ENCODE results near the gene SKIDA1.

SKIDA1 gene

DNA sequence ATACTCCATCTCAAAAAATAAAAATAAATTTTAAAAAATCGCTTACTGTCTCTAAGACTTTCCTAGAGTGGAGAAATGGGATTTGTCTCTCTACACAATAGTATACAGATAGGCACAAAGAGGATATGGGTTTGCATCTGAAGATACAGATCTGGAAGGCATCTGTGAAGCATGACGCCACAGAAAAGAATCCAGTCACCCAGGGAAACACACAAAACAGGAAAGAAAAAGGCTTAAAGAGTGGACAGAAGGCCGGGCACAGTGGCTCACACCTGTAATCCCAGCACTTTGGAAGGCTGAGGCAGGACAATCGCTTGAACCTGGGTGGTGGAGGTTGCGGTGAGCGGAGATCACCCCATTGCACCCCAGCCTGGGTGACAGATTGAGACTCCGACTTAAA lies 61.3 kb downstream of the SKIDA1 start:
- TF ChIP-seq, protein P1, sequence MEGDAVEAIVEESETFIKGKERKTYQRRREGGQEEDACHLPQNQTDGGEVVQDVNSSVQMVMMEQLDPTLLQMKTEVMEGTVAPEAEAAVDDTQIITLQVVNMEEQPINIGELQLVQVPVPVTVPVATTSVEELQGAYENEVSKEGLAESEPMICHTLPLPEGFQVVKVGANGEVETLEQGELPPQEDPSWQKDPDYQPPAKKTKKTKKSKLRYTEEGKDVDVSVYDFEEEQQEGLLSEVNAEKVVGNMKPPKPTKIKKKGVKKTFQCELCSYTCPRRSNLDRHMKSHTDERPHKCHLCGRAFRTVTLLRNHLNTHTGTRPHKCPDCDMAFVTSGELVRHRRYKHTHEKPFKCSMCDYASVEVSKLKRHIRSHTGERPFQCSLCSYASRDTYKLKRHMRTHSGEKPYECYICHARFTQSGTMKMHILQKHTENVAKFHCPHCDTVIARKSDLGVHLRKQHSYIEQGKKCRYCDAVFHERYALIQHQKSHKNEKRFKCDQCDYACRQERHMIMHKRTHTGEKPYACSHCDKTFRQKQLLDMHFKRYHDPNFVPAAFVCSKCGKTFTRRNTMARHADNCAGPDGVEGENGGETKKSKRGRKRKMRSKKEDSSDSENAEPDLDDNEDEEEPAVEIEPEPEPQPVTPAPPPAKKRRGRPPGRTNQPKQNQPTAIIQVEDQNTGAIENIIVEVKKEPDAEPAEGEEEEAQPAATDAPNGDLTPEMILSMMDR (conservative IDR thresholded peaks at IDR 0.05; ENCODE audit: low read depth, low read length) = no peak
- no peak overlapping the region for H3K4me3 ChIP-seq (ENCODE audit: low read length)
- DNase-seq (ENCODE audit: low read depth) = no peak

All from retinal pigment epithelial cell (primary cell).